T-helper 17 cell (primary cell): ENCODE results near the gene PLXNA4. TPM values are rescaled to one million over a fixed set of nuclear protein-coding genes. Genes with fewer than 3 reads are reported as not detected.

ENCODE experiments used
- ATAC-seq: fragments of 150-1000 bp; cut with Tn5 transposase; 2 replicates; pipeline ENCODE4 v1.10.0; 2021; ENCODE audit warnings: mild to moderate bottlenecking, moderate library complexity
- DNase-seq, 3 donors: peaks; one replicate each; pipeline versions ENCODE4 v3.0.0 to v3.0.0-alpha.2; 2020 to 2021
- H3K9me3 ChIP-seq: one replicate; pipeline ENCODE4 v1.7.0; 2013; ENCODE audit warnings: low read length, mild to moderate bottlenecking; ENCODE audit not compliant: control insufficient read depth, poor library complexity, severe bottlenecking
- H3K27ac Mint-ChIP-seq: one replicate; pipeline ENCODE4 v1.8.0; 2022; ENCODE audit warnings: mild to moderate bottlenecking, moderate library complexity, mixed read lengths
- H3K27me3 Mint-ChIP-seq: one replicate; pipeline ENCODE4 v1.8.0; 2022; ENCODE audit warnings: mixed read lengths
- H3K36me3 Mint-ChIP-seq: one replicate; pipeline ENCODE4 v1.8.0; 2022; ENCODE audit warnings: low read depth, mixed read lengths
- H3K4me1 Mint-ChIP-seq: one replicate; pipeline ENCODE4 v1.8.0; 2022; ENCODE audit warnings: mild to moderate bottlenecking, mixed read lengths
- H3K4me3 Mint-ChIP-seq: one replicate; pipeline ENCODE4 v1.8.0; 2022; ENCODE audit warnings: mild to moderate bottlenecking, moderate library complexity, mixed read lengths
- total RNA-seq, 4 donors: library from RNA in 2 of 4; stranded (reverse) in 2 of 4; gene quantifications; one replicate each; pipeline ENCODE4 v1.2.3 and lab custom pipeline; 2022 to 2026

PLXNA4 gene
- total RNA-seq, 2 donors from 2014 or later = 9.5 to 11.7 TPM

- no peaks in the 10 kb centered on the region for H3K9me3 ChIP-seq
- DNase-seq (no peak), ATAC-seq (no peak)
- Mint-ChIP-seq H3K4me1 (peaks cover 25% of the 10 kb centered on the region), H3K36me3 (peaks cover 11% of the 10 kb centered on the region), H3K4me3 (no peak overlapping the region), H3K27me3 (peaks cover 91% of the 10 kb centered on the region), H3K27ac (no peak overlapping the region)
These were observed 6.2 kb downstream of the PLXNA4 start for GRCh38 chr7:132569884-132570614.

- Mint-ChIP-seq H3K27me3 (peaks cover 88% of the 10 kb centered on the region), H3K27ac (no peak overlapping the region), H3K4me1 (peaks cover 24% of the 10 kb centered on the region), H3K4me3 (no peak overlapping the region), H3K36me3 (peaks cover 17% of the 10 kb centered on the region)
- H3K9me3 ChIP-seq = no peaks in the 10 kb centered on the region
- no peak for DNase-seq
- ATAC-seq = no peak
These were observed 7.3 kb downstream of the PLXNA4 start for GRCh38 chr7:132568962-132569361.

GRCh38 chr7:132565885-132566284, 10.4 kb downstream of the PLXNA4 start:
- Mint-ChIP-seq H3K4me1 (peaks cover 11% of the 10 kb centered on the region), H3K27me3 (peaks cover 57% of the 10 kb centered on the region), H3K36me3 (peaks cover 15% of the 10 kb centered on the region), H3K4me3 (no peak overlapping the region), H3K27ac (no peak overlapping the region)
- no peaks in the 10 kb centered on the region for H3K9me3 ChIP-seq
- ATAC-seq (no peak), DNase-seq (no peak)

- H3K27ac Mint-ChIP-seq = no peak overlapping the region
- H3K4me1 Mint-ChIP-seq = peaks cover 11% of the 10 kb centered on the region
- no peaks in the 10 kb centered on the region for H3K9me3 ChIP-seq
- no peak overlapping the region for H3K4me3 Mint-ChIP-seq
- DNase-seq (no peak), ATAC-seq (no peak)
- H3K36me3 Mint-ChIP-seq = peaks cover 13% of the 10 kb centered on the region
- peaks cover 53% of the 10 kb centered on the region for H3K27me3 Mint-ChIP-seq
These were observed 10.8 kb downstream of the PLXNA4 start for GRCh38 chr7:132565441-132565840.

GRCh38 chr7:132564849-132565248, 11.4 kb downstream of the PLXNA4 start:
- DNase-seq (no peak), ATAC-seq (no peak)
- no peak overlapping the region for H3K27ac Mint-ChIP-seq
- peaks cover 9% of the 10 kb centered on the region for H3K36me3 Mint-ChIP-seq
- H3K27me3 Mint-ChIP-seq = peaks cover 47% of the 10 kb centered on the region
- H3K4me3 Mint-ChIP-seq = no peak overlapping the region
- H3K9me3 ChIP-seq = no peaks in the 10 kb centered on the region
- peaks cover 7% of the 10 kb centered on the region for H3K4me1 Mint-ChIP-seq

- Mint-ChIP-seq H3K4me1 (peaks cover 7% of the 10 kb centered on the region), H3K27ac (no peak overlapping the region), H3K4me3 (no peak overlapping the region), H3K36me3 (peaks cover 7% of the 10 kb centered on the region), H3K27me3 (peaks cover 40% of the 10 kb centered on the region)
- no peaks in the 10 kb centered on the region for H3K9me3 ChIP-seq
- ATAC-seq (no peak), DNase-seq (no peak)
These were observed 12.2 kb downstream of the PLXNA4 start for GRCh38 chr7:132564090-132564489.

- Mint-ChIP-seq H3K4me1 (peaks cover 9% of the 10 kb centered on the region), H3K4me3 (no peak overlapping the region), H3K27ac (no peak overlapping the region), H3K36me3 (peaks cover 7% of the 10 kb centered on the region), H3K27me3 (peaks cover 26% of the 10 kb centered on the region)
- ATAC-seq (no peak), DNase-seq (no peak)
- H3K9me3 ChIP-seq = no peaks in the 10 kb centered on the region
These were observed 13.6 kb downstream of the PLXNA4 start for GRCh38 chr7:132562690-132563089.

- Mint-ChIP-seq H3K4me1 (peaks cover 10% of the 10 kb centered on the region), H3K4me3 (no peak overlapping the region), H3K36me3 (peaks cover 7% of the 10 kb centered on the region), H3K27ac (no peak overlapping the region), H3K27me3 (peaks cover 21% of the 10 kb centered on the region)
- DNase-seq (no peak), ATAC-seq (no peak)
- H3K9me3 ChIP-seq = no peaks in the 10 kb centered on the region
These were observed 14.5 kb downstream of the PLXNA4 start for GRCh38 chr7:132561763-132562162.

- DNase-seq (no peak), ATAC-seq (no peak)
- Mint-ChIP-seq H3K36me3 (peaks cover 6% of the 10 kb centered on the region), H3K4me3 (no peak overlapping the region), H3K27ac (no peak overlapping the region), H3K27me3 (peaks cover 13% of the 10 kb centered on the region), H3K4me1 (peaks cover 10% of the 10 kb centered on the region)
- H3K9me3 ChIP-seq = no peaks in the 10 kb centered on the region
These were observed 15.3 kb downstream of the PLXNA4 start for GRCh38 chr7:132560825-132561529.

- H3K9me3 ChIP-seq = no peaks in the 10 kb centered on the region
- Mint-ChIP-seq H3K4me1 (peaks cover 10% of the 10 kb centered on the region), H3K27ac (no peak overlapping the region), H3K36me3 (peaks cover 6% of the 10 kb centered on the region), H3K27me3 (peaks cover 8% of the 10 kb centered on the region), H3K4me3 (no peak overlapping the region)
- DNase-seq (no peak), ATAC-seq (no peak)
These were observed 16.2 kb downstream of the PLXNA4 start for GRCh38 chr7:132560105-132560504.

- Mint-ChIP-seq H3K36me3 (no peaks in the 10 kb centered on the region), H3K4me1 (peaks cover 8% of the 10 kb centered on the region), H3K27me3 (no peaks in the 10 kb centered on the region), H3K27ac (no peak overlapping the region), H3K4me3 (peak overlapping the region; percentile 45)
- no peak for ATAC-seq
- DNase-seq = no peak
- H3K9me3 ChIP-seq = no peaks in the 10 kb centered on the region
These were observed 17.5 kb downstream of the PLXNA4 start for GRCh38 chr7:132558815-132559214.

- Mint-ChIP-seq H3K27ac (no peak overlapping the region), H3K27me3 (no peaks in the 10 kb centered on the region), H3K4me3 (no peak overlapping the region), H3K36me3 (no peaks in the 10 kb centered on the region), H3K4me1 (peaks cover 8% of the 10 kb centered on the region)
- H3K9me3 ChIP-seq = no peaks in the 10 kb centered on the region
- DNase-seq (no peak), ATAC-seq (no peak)
These were observed 18.7 kb downstream of the PLXNA4 start for GRCh38 chr7:132557489-132558044.

GRCh38 chr7:132554446-132554845, 21.8 kb downstream of the PLXNA4 start:
- H3K27me3 Mint-ChIP-seq = no peaks in the 10 kb centered on the region
- no peaks in the 10 kb centered on the region for H3K36me3 Mint-ChIP-seq
- ATAC-seq (no peak), DNase-seq (no peak)
- no peak overlapping the region for H3K27ac Mint-ChIP-seq
- peaks cover 4% of the 10 kb centered on the region for H3K4me1 Mint-ChIP-seq
- peaks cover 7% of the 10 kb centered on the region for H3K9me3 ChIP-seq
- no peak overlapping the region for H3K4me3 Mint-ChIP-seq
